GM19025 (cell line): ENCODE measurements around the gene KISS1R.
A peak's percentile ranks its signal among the peaks of the same experiment; 100 is the strongest.

ENCODE experiments used
- ATAC-seq: cut with Tn5 transposase; IDR thresholded peaks from one replicate; pipeline ENCODE4 v1.9.1; 2021; ENCODE audit warnings: mild to moderate bottlenecking, low read depth, moderate library complexity; ENCODE audit not compliant: unreplicated experiment

Gene KISS1R

GRCh38 chr19:919199-920050, 2.3 kb downstream of the KISS1R start:
- ATAC-seq = no peak

DNA sequence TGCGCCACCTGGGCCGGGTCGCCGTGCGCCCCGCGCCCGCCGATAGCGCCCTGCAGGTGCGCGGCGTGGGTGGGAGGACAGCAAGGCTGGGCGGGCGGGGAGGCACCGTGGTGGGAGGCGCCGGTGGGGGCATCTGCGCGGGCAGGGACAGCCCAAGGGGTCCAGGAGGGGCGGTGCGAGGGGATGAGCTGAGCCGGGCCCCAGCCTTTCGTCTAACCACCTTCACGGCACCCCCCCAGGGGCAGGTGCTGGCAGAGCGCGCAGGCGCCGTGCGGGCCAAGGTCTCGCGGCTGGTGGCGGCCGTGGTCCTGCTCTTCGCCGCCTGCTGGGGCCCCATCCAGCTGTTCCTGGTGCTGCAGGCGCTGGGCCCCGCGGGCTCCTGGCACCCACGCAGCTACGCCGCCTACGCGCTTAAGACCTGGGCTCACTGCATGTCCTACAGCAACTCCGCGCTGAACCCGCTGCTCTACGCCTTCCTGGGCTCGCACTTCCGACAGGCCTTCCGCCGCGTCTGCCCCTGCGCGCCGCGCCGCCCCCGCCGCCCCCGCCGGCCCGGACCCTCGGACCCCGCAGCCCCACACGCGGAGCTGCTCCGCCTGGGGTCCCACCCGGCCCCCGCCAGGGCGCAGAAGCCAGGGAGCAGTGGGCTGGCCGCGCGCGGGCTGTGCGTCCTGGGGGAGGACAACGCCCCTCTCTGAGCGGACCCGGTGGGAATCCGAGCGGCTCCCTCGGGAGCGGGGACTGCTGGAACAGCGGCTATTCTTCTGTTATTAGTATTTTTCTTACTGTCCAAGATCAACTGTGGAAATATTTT, 3.1 kb downstream of the KISS1R start:
- no peak for ATAC-seq

GRCh38 chr19:924553-925086, 7.5 kb downstream of the KISS1R start:
- ATAC-seq = no peak

GRCh38 chr19:925087-925525, 8.0 kb downstream of the KISS1R start:
- ATAC-seq = peak; percentile 37

- peak; percentile 66 for ATAC-seq
Observed at GRCh38 chr19:925526-926322, 8.6 kb downstream of the KISS1R start, which contains the start of gene ARID3A. Gene ARID3A, plus strand, starts transcription at chr19:926035. Its CDS starts 3,494 bp downstream, at chr19:929529.

GRCh38 chr19:926323-926588, 9.1 kb downstream of the KISS1R start:
- ATAC-seq = no peak

DNA sequence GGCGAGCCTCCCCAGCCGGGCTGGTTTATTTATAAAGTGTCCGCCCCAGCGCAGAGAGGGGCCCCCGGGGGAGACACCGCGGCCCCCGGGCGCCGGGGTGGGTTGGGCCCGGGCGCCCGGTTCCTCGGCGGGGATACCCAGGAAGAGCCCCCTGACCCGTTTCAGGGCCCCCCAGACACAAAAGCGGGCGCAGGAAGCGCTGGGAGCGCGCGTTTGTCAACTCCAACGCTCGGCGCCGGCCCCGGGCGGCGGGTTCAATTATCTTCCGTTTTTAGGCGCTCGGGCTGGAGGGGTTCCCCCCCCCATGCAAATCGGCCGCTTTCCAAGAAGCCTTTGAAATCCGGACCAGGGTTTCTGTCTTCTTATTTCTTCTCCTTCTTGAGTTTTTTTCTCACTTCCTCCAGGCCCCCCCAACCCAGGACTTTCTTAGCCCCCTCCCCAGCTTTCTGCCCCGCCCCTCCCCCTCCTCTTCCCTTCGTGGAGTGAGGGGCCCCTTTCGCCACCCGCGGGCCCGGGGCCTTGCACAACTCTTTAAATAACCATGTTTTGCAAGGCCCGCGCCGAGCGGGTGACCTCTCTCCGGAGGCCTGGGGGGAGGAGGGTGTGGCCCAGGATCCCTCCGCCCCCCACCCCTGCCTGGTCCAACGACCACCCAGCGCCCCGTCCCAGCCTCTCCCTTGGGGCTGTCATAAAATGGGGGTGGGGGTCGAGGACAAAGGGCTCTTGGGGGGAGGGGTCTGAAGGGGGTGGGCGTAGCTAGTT, 9.6 kb downstream of the KISS1R start:
- ATAC-seq = no peak

GRCh38 chr19:927351-927779, 10.2 kb downstream of the KISS1R start:
- no peak for ATAC-seq

- no peak for ATAC-seq
Observed at GRCh38 chr19:927780-928401, 10.8 kb downstream of the KISS1R start.

- ATAC-seq = no peak
Observed at GRCh38 chr19:928471-929202, 11.5 kb downstream of the KISS1R start.

DNA sequence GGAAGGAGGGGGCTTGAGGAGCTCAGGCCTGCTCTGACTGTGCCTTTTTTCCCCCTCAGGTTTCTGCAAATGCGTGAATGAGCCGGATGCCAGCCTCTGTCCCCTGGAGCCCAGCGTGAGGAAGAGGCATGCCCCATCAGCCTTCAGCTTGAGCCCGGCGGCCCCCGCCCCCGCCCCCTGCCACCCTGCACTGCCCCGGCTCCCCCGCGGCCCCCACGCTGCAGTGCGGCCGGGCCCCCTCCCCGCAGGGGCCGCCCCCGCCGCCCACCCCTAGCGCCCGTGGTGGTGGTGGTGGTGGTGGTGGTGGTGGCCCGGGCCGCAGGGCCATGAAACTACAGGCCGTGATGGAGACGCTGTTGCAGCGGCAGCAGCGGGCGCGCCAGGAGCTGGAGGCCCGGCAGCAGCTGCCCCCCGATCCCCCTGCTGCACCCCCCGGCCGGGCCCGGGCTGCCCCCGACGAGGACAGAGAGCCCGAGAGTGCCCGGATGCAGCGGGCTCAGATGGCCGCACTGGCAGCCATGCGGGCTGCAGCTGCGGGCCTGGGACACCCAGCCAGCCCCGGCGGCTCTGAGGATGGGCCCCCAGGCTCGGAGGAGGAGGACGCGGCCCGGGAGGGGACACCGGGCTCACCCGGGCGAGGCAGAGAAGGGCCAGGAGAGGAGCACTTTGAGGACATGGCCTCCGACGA, 12.2 kb downstream of the KISS1R start:
- no peak for ATAC-seq

GRCh38 chr19:929891-930258, 12.7 kb downstream of the KISS1R start:
- no peak for ATAC-seq

GRCh38 chr19:931860-932647, 14.9 kb downstream of the KISS1R start:
- ATAC-seq = no peak

DNA sequence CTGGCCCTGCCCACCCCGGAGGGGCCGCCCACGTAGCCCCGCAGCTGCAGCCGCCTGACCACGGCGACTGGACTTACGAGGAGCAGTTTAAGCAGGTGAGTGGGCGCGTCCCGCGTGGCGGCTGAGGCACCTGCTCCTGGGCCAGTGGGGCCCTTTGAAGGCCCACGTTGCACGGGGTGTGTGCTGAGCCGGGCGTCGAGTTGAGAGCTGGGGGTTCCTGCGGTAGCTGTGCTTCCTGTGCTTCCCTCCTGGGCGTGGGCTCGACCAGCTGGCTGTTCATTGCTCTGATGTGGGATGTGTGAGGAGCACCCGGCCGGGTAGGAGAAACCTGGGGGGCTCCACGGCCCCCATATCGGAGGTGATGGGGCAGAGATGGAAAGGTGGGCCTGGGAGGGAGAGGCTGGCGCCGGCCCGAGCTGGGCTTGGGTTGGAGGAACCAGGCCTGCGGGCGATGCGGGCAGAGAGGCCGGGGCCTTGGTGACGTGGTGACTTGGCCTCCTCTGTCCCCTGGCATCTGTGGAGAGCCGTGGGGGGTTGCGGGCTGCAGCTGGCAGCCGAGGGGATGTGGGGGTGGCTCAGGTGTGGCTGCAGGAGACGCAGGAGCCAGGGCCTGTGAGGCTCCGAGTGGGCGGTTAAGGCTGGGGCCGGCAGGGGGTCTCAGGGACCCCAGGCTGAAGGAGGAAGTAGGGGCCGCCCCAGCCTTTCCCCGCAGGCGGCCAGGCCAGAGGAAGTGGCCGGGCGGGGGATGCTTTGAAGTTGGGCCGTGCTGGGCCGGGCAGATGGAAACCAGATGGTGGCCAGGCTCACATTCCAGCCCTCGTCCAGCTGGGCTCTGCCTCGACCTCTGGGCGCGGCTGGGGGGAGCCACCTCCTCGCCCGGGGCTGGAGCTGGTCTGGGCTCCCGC, 15.8 kb downstream of the KISS1R start:
- ATAC-seq = no peak

GRCh38 chr19:933553-933882, 16.4 kb downstream of the KISS1R start:
- ATAC-seq = no peak

- no peak for ATAC-seq
Observed at GRCh38 chr19:934197-934840, 17.2 kb downstream of the KISS1R start.
